NB4 (cell line): ENCODE data around the gene ENDOV.
A peak's percentile ranks its signal among the peaks of the same experiment; 100 is the strongest.

ENCODE experiments used
- DNase-seq: peaks from one replicate; pipeline ENCODE4 v3.0.0; 2010; ENCODE audit warnings: low read depth
- H3K4me3 ChIP-seq: one replicate; pipeline ENCODE4 v1.5.1; 2011; ENCODE audit warnings: mild to moderate bottlenecking, low read depth, low read length, moderate library complexity
- MYC ChIP-seq: IDR thresholded peaks from 2 replicates; pipeline ENCODE4 v1.6.1; 2011; ENCODE audit warnings: low read depth, low read length
- POLR2A ChIP-seq: IDR thresholded peaks from 2 replicates; pipeline ENCODE4 v1.6.1; 2011; ENCODE audit warnings: mild to moderate bottlenecking; ENCODE audit not compliant: insufficient read length; ENCODE audit errors: extremely low read depth
- TF ChIP-seq, protein P1 (sequence below): IDR thresholded peaks from one replicate; pipeline ENCODE4 v1.5.1; 2012; ENCODE audit warnings: low read depth, low read length
- TF ChIP-seq, protein P2 (sequence below): IDR thresholded peaks from 2 replicates; pipeline ENCODE4 v1.6.1; 2011; ENCODE audit warnings: low read depth, low read length

Gene ENDOV

DNA sequence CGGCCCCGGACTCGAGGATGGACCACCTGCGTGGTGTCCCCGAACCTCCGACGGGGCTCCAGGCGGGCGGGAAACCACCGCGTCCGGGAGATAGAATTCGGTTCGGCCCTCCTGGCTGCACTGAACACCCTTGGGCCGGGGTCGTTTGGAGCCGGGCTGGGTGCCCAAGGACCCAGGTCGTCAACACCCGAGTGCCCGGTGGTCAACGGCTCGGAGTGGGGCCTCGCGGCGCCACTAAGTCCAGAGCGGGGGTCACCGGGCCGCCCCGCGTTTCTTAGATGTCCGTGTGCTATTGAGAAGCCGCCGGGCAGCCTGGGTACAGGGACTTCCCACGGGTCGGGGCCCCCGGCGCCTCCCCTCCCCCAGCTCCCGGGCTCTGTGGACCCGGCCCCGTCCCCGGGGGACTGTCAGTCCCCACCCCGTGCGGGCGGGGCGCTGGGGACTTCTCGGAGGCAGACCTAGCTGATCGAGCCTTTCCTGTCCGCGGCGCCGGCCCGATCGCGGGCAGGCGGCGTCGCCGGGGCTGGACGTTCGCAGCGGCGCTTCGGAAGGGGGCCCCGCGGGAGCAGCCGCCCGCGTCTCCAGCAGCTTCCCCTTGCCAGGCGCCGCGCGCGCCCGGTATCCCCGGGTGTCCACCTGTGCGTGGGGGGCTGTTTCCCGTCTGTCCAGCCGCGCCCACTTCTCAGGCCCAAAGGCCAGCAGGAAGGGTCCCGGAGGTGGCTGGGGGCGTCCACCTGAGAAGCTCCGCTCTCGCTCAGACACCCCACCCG lies 62.1 kb downstream of the ENDOV start:
- TF ChIP-seq, protein P1, sequence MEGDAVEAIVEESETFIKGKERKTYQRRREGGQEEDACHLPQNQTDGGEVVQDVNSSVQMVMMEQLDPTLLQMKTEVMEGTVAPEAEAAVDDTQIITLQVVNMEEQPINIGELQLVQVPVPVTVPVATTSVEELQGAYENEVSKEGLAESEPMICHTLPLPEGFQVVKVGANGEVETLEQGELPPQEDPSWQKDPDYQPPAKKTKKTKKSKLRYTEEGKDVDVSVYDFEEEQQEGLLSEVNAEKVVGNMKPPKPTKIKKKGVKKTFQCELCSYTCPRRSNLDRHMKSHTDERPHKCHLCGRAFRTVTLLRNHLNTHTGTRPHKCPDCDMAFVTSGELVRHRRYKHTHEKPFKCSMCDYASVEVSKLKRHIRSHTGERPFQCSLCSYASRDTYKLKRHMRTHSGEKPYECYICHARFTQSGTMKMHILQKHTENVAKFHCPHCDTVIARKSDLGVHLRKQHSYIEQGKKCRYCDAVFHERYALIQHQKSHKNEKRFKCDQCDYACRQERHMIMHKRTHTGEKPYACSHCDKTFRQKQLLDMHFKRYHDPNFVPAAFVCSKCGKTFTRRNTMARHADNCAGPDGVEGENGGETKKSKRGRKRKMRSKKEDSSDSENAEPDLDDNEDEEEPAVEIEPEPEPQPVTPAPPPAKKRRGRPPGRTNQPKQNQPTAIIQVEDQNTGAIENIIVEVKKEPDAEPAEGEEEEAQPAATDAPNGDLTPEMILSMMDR, result no peak
- TF ChIP-seq POLR2A, result no peak
- TF ChIP-seq, protein P2, sequence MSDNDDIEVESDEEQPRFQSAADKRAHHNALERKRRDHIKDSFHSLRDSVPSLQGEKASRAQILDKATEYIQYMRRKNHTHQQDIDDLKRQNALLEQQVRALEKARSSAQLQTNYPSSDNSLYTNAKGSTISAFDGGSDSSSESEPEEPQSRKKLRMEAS, result no peak
- no peak for TF ChIP-seq MYC
- H3K4me3 ChIP-seq, result no peak overlapping the region
- peak; percentile 33 for DNase-seq

DNA sequence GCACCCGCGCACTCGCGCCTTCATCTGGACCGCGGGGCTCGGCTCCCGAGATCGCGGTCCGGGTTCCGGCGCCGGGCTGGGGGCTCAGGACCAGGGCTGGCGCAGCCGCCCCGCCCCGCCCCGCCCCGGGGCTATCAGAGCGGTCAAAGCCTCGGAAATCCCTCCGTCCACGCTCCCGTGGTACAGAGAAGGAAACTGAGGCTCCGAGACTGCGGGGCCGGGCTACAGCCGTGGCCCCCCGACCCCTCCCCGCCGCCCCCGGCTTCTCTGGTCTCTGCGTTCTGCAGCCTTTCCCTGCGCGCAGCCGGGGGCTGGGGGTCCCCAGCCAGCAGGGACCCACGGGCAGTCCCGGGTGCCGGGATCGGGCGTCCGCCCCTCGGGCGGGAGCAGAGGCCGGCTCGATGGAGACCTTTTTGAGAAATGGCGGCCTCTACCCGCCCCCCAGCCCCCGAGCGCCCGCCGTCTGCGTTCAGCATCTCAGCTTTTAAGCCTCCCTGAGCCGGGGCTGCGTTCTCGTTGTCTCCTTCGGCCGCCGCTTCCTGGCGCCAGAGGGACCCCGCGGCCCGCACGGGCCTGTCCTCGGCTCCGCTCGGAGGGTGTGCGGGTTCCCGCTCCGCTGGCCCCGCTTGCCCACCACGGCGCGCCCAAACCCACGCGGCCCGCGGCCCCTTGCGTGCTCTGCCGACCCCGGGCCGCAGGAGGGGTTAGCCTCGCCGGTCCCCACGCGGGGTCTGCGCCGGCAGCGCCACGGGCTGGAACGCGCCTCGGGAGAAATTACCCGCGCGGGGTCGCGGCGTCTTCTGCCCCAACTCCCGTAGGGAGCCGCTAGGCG lies 62.9 kb downstream of the ENDOV start:
- TF ChIP-seq, protein P2, result no peak
- TF ChIP-seq POLR2A, result no peak
- no peak for TF ChIP-seq MYC
- TF ChIP-seq, protein P1, result no peak
- peak; percentile 45 for DNase-seq
- H3K4me3 ChIP-seq, result no peak overlapping the region

DNA sequence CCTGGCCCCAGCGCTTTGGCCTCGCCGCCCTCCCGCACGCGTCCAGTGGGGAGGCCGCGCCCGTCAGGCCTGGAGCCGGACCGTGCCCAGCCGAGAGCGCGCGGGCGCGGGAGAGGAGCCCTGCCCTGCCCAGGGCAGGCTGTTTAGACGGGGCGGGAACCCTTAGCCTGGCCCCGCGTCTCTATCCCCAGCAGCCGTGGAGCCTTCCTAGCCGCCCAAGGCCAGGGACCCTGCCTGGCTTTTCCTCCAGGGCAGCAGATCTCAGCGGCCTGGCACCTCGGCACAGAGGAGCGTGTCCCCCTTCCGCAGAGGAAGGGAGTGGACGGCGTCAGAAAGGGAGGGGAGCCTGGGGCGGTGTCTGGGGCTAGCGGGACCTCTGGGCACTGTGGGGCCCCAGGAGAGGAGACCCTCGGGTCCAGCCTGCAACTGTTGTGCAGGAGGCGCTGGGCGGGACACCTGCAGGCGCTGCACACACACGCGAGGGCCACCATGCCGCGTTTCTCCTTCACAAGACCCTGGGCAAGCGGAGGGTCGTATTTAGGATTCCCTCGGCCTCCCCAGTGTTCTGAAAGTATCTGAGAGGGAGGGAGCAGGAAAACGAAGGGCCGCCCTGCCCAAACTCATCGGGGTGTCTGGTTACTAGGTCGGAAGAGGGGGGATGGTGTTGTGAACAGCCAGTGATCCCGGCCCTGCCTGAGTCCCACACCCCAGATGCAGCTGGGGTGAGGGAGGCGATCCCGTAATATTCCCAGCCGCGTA lies 63.7 kb downstream of the ENDOV start:
- no peak for TF ChIP-seq POLR2A
- TF ChIP-seq, protein P1, result no peak
- TF ChIP-seq MYC, result no peak
- TF ChIP-seq, protein P2, result no peak
- no peak overlapping the region for H3K4me3 ChIP-seq
- DNase-seq, result no peak

DNA sequence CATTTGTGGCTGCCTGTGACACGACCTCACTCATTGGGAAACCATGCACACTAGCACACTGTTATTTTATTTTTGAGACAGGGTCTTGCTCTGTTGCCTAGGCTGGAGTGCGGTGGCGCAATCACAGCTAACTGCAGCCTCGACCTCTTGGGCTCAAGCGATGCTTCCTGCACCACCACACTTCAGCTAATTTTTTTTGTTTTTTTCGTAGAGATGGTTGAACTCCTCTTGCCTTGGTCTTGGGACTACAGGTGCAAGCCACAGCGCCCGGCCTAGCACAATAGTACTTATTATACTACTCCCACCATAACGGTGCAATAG lies 64.2 kb downstream of the ENDOV start:
- H3K4me3 ChIP-seq, result no peak overlapping the region
- TF ChIP-seq MYC, result no peak
- no peak for TF ChIP-seq POLR2A
- TF ChIP-seq, protein P1, result no peak
- TF ChIP-seq, protein P2, result no peak
- DNase-seq, result no peak

DNA sequence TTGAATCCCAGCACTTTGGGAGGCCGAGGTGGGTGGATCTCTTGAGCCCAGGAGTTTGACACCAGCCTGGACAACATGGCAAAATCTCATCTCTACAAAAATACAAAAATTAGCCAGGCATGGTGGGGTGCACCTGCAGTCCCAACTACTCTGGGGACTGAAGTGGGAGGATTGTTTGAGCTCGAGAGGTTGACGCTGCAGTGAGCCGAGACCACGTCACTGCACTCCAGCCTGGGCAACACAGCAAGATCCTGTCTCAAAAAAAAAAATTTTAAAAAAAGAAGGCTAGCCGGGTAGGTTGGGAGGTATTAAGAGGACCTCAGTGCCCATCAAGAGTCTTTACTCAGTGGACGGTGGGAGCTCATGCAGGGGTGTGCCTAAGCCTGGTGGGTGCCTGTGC lies 65.3 kb downstream of the ENDOV start:
- H3K4me3 ChIP-seq, result no peak overlapping the region
- DNase-seq, result no peak
- TF ChIP-seq, protein P1, result no peak
- no peak for TF ChIP-seq MYC
- TF ChIP-seq POLR2A, result no peak
- TF ChIP-seq, protein P2, result no peak
